ENCODE data around the gene MACROD2.

DNA sequence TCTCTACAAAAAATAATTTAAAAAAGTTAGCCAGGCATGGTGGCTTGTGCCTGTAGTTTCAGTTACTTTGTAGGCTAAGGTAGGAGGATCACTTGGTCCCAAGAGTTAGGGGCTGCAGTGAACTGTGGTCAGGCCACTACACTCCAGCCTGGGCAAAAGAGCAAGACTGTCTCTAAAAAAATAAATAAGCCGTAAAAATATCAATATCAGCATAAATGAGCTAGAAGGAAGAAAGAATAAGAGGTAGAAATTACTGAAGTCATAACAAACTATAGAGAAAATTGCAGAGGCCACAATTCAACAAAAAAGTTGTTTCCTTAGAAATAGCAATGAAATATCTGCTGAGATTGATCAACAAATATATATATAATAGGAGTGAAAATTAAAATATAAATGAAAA, 1169.4 kb downstream of the MACROD2 start:
- TF ChIP-seq OSR1 (CRISPR knock-in tag; IDR thresholded peaks at IDR 0.05) = no peak
- TF ChIP-seq CREB5 (CRISPR knock-in tag; IDR thresholded peaks at IDR 0.05; ENCODE audit: low read depth) = no peak
- no peak for TF ChIP-seq ESRRG (CRISPR knock-in tag; IDR thresholded peaks at IDR 0.05)
- TF ChIP-seq, protein P1, sequence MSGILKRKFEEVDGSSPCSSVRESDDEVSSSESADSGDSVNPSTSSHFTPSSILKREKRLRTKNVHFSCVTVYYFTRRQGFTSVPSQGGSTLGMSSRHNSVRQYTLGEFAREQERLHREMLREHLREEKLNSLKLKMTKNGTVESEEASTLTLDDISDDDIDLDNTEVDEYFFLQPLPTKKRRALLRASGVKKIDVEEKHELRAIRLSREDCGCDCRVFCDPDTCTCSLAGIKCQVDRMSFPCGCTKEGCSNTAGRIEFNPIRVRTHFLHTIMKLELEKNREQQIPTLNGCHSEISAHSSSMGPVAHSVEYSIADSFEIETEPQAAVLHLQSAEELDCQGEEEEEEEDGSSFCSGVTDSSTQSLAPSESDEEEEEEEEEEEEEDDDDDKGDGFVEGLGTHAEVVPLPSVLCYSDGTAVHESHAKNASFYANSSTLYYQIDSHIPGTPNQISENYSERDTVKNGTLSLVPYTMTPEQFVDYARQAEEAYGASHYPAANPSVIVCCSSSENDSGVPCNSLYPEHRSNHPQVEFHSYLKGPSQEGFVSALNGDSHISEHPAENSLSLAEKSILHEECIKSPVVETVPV (CRISPR knock-in tag; IDR thresholded peaks at IDR 0.05) = no peak
- no peak for TF ChIP-seq BACH2 (CRISPR knock-in tag; IDR thresholded peaks at IDR 0.05; ENCODE audit: borderline replicate concordance)
- TF ChIP-seq TOX (CRISPR knock-in tag; IDR thresholded peaks at IDR 0.05; ENCODE audit: borderline replicate concordance) = no peak
- no peak for TF ChIP-seq ARNTL (CRISPR knock-in tag; IDR thresholded peaks at IDR 0.05; ENCODE audit: borderline replicate concordance, low read depth)
- no peak for TF ChIP-seq ZNF565 (CRISPR knock-in tag; conservative IDR thresholded peaks at IDR 0.05; ENCODE audit: low read depth)
- no peak for TF ChIP-seq ZFP3 (CRISPR knock-in tag; IDR thresholded peaks at IDR 0.05)
